Transverse colon (tissue), 4 donors: Measurements from ENCODE around the gene CLDN16. TPM values are rescaled to one million over a fixed set of nuclear protein-coding genes. Genes with fewer than 3 reads are reported as not detected.
A peak's percentile ranks its signal among the peaks of the same experiment; 100 is the strongest.

Experiments
- DNase-seq: peaks from one replicate; pipeline ENCODE4 v3.0.0-alpha.2; 2019
- H3K27ac ChIP-seq, 4 donors: fragments of 200-600 bp; sonication (generic); 2 replicates each; pipeline ENCODE4 v1.5.1; 2016 to 2018; ENCODE audit warnings: inconsistent platforms in 4 of 4
- H3K27me3 ChIP-seq: fragments of 200-600 bp; sonication (generic); 2 replicates; pipeline ENCODE4 v1.5.1; 2017; ENCODE audit warnings: inconsistent platforms
- H3K36me3 ChIP-seq, 4 donors: fragments of 200-600 bp; sonication (generic); 2 replicates each; pipeline ENCODE4 v1.5.1; 2017 to 2019; ENCODE audit warnings: inconsistent platforms in 4 of 4
- H3K4me1 ChIP-seq, 4 donors: fragments of 200-600 bp; sonication (generic); 2 replicates each; pipeline ENCODE4 v1.5.1; 2017 to 2020; ENCODE audit warnings: inconsistent platforms in 4 of 4
- H3K4me3 ChIP-seq, 4 donors: fragments of 200-600 bp; sonication (generic); 1 replicate in 1 of 4; 2 replicates in 3 of 4; pipeline versions ENCODE4 v1.5.1 to v1.6.1; 2017 to 2019; ENCODE audit warnings: inconsistent platforms in 4 of 4
- H3K9me3 ChIP-seq, 2 donors: fragments of 200-600 bp; sonication (generic); 2 replicates each; pipeline ENCODE4 v1.5.1; 2017 to 2019; ENCODE audit warnings: inconsistent platforms in 2 of 2
- CTCF ChIP-seq, 5 experiments: fragments of 200-600 bp in 3 of 5; fragments of 450-650 bp in 2 of 5; sonication (generic) in 3 of 5; IDR thresholded peaks; 1 replicate in 2 of 5; 2 replicates in 3 of 5; pipeline ENCODE4 v1.5.1; 2016 to 2017; ENCODE audit warnings: antibody characterized with exemption in 5 of 5, inconsistent platforms in 3 of 5, mild to moderate bottlenecking in 2 of 5, moderate library complexity in 1 of 5
- EP300 ChIP-seq: sonication (generic); formaldehyde crosslinking; IDR thresholded peaks from one replicate; pipeline ENCODE4 v1.6.1; 2017; ENCODE audit warnings: antibody characterized with exemption, low read depth
- POLR2A ChIP-seq: fragments of 450-650 bp; IDR thresholded peaks from one replicate; pipeline ENCODE4 v1.6.1; 2016; ENCODE audit warnings: antibody characterized with exemption, mild to moderate bottlenecking, moderate library complexity
- POLR2AphosphoS5 ChIP-seq, 3 donors: sonication (generic); formaldehyde crosslinking; IDR thresholded peaks; one replicate each; pipeline ENCODE4 v1.6.1; 2016; ENCODE audit warnings: antibody characterized with exemption in 3 of 3
- WGBS, 2 donors: methylation state at CpG; one replicate each; pipeline ENCODE4 v1.1.5; 2018; ENCODE audit warnings: low coverage in 1 of 2; 5-methylcytosine and 5-hydroxymethylcytosine counted together
- in situ Hi-C, 4 donors: fragments of 200-750 bp; cut with MboI; loops; one replicate each; pipeline versions ENCODE4 v1.15.0 to v1.15.1; 2017; ENCODE audit warnings: low sequenced_read_pairs in 3 of 4, low pct_ligation_motif_present in 1 of 4, low pct_unique_long_range_greater_than_20kb in 1 of 4
- intact Hi-C: fragments of 100-400 bp; cut with DNase I; formaldehyde crosslinking; loops from one replicate; pipeline ENCODE4 v1.15.1; 2023; ENCODE audit warnings: low total_unique reads
- total RNA-seq, 4 donors: library from RNA; depleted of rRNA; stranded (reverse); fragments of >200 nt; gene quantifications; one replicate each; pipeline ENCODE4 v1.1.0, GENCODE V29; 2016

Gene CLDN16
- total RNA-seq, 4 donors from 2014 or later = not detected

- no peaks in the 10 kb centered on the region for H3K4me1 ChIP-seq
- no peak overlapping the region for H3K4me3 ChIP-seq
- intact Hi-C loops = no loop called here
- WGBS, 2 donors = 40 to 61% methylated on average over 1 to 3 of the region's 3 CpGs
- TF ChIP-seq CTCF (IDR thresholded peaks at IDR 0.05) (no peak), EP300 (no peak), POLR2A (no peak), POLR2AphosphoS5 (IDR thresholded peaks at IDR 0.05) (no peak)
- no peaks in the 10 kb centered on the region for H3K27me3 ChIP-seq
- H3K27ac ChIP-seq = no peak overlapping the region
- in situ Hi-C loops = loop anchor here in 1 of 4 donors (25.0 kb wide), 2 partner anchors 102 to 473 kb away; no protein-coding TSS in a partner anchor
- H3K9me3 ChIP-seq = no peaks in the 10 kb centered on the region
- no peaks in the 10 kb centered on the region for H3K36me3 ChIP-seq
- no peak for DNase-seq
Observed at GRCh38 chr3:190435618-190436017, 47.7 kb downstream of the CLDN16 start.

GRCh38 chr3:190436331-190436730 is 48.4 kb downstream of the CLDN16 start:
- no peak overlapping the region for H3K27ac ChIP-seq
- intact Hi-C loops (no loop called here), in situ Hi-C loops (loop anchor here in 1 of 4 donors (25.0 kb wide), 2 partner anchors 101 to 474 kb away; no protein-coding TSS in a partner anchor)
- DNase-seq = no peak
- WGBS, 2 donors = 62 to 82% methylated on average over 2 of the region's 2 CpGs
- H3K9me3 ChIP-seq = no peaks in the 10 kb centered on the region
- no peak for TF ChIP-seq EP300
- TF ChIP-seq POLR2A = no peak
- TF ChIP-seq POLR2AphosphoS5 (IDR thresholded peaks at IDR 0.05) = no peak
- H3K4me3 ChIP-seq = no peak overlapping the region
- no peaks in the 10 kb centered on the region for H3K4me1 ChIP-seq
- no peaks in the 10 kb centered on the region for H3K27me3 ChIP-seq
- no peaks in the 10 kb centered on the region for H3K36me3 ChIP-seq

GRCh38 chr3:190442240-190442639 is 54.3 kb downstream of the CLDN16 start:
- WGBS, 2 donors = 85 to 92% methylated on average over 1 of the region's 1 CpG
- no peak for TF ChIP-seq POLR2AphosphoS5 (IDR thresholded peaks at IDR 0.05)
- TF ChIP-seq CTCF (IDR thresholded peaks at IDR 0.05) = no peak
- no peak for TF ChIP-seq EP300
- no peak for TF ChIP-seq POLR2A
- H3K9me3 ChIP-seq = no peaks in the 10 kb centered on the region
- no peak for DNase-seq
- no peaks in the 10 kb centered on the region for H3K27me3 ChIP-seq
- H3K4me1 ChIP-seq = peaks cover 0 to 8% (median 0%) of the 10 kb centered on the region in 4 donors
- no peak overlapping the region for H3K4me3 ChIP-seq
- H3K36me3 ChIP-seq = no peaks in the 10 kb centered on the region
- no peak overlapping the region for H3K27ac ChIP-seq
- in situ Hi-C loops = loop anchor here in 1 of 4 donors (25.0 kb wide), 2 partner anchors 95 to 480 kb away; no protein-coding TSS in a partner anchor
- intact Hi-C loops = no loop called here

GRCh38 chr3:190443257-190443656 is 55.3 kb downstream of the CLDN16 start:
- in situ Hi-C loops = loop anchor here in 1 of 4 donors (25.0 kb wide), 2 partner anchors 94 to 481 kb away; no protein-coding TSS in a partner anchor
- no peak for TF ChIP-seq POLR2A
- TF ChIP-seq CTCF (IDR thresholded peaks at IDR 0.05) = peak in 1 of 5 experiments; percentile 3
- no peak for TF ChIP-seq EP300
- TF ChIP-seq POLR2AphosphoS5 (IDR thresholded peaks at IDR 0.05) = no peak
- WGBS, 2 donors = 76 to 80% methylated on average over 3 of the region's 3 CpGs

GRCh38 chr3:190444006-190444405 is 56.0 kb downstream of the CLDN16 start:
- Histone ChIP-seq H3K27me3 (no peaks in the 10 kb centered on the region), H3K9me3 (no peaks in the 10 kb centered on the region), H3K27ac (no peak overlapping the region), H3K36me3 (no peaks in the 10 kb centered on the region), H3K4me1 (peaks cover 0 to 8% (median 0%) of the 10 kb centered on the region in 4 donors), H3K4me3 (no peak overlapping the region)
- intact Hi-C loops (no loop called here), in situ Hi-C loops (loop anchor here in 1 of 4 donors (25.0 kb wide), 2 partner anchors 93 to 482 kb away; no protein-coding TSS in a partner anchor)
- DNase-seq = no peak
- 84 to 89% methylated on average over 6 of the region's 6 CpGs for whole genome bisulfite sequencing, 2 donors
- TF ChIP-seq CTCF (IDR thresholded peaks at IDR 0.05) (no peak), POLR2AphosphoS5 (IDR thresholded peaks at IDR 0.05) (no peak), EP300 (no peak), POLR2A (no peak)

More at GRCh38 chr3:190443257-190443656, 55.3 kb downstream of the CLDN16 start:
- intact Hi-C loops = no loop called here
- no peak overlapping the region for H3K27ac ChIP-seq
- H3K36me3 ChIP-seq = no peaks in the 10 kb centered on the region
- H3K4me3 ChIP-seq = no peak overlapping the region
- H3K9me3 ChIP-seq = no peaks in the 10 kb centered on the region
- peaks cover 0 to 8% (median 0%) of the 10 kb centered on the region in 4 donors for H3K4me1 ChIP-seq
- H3K27me3 ChIP-seq = no peaks in the 10 kb centered on the region
- DNase-seq = no peak
